H1 (cell line): ENCODE data around the gene TBC1D13.

Experiments used
- JUN ChIP-seq: IDR thresholded peaks from 2 replicates; pipeline ENCODE4 v1.6.1; 2011; ENCODE audit warnings: low read depth, mild to moderate bottlenecking, improper control_type of control experiment, low read length
- NRF1 ChIP-seq: IDR thresholded peaks from 2 replicates; pipeline ENCODE4 v1.6.1; 2011; ENCODE audit warnings: mild to moderate bottlenecking, low read depth, low read length, improper control_type of control experiment
- SIRT6 ChIP-seq: IDR thresholded peaks from one replicate; pipeline ENCODE4 v1.7.1; 2012; ENCODE audit warnings: low read length, inconsistent platforms
- TAF7 ChIP-seq: optimal IDR thresholded peaks from 2 replicates; pipeline ENCODE3; 2011; ENCODE audit warnings: low read depth, mild to moderate bottlenecking, inconsistent platforms, low read length, moderate library complexity, borderline replicate concordance
- ZNF274 ChIP-seq: IDR thresholded peaks from 2 replicates; pipeline ENCODE4 v1.7.0; 2012; ENCODE audit warnings: low read length, borderline replicate concordance; ENCODE audit errors: extremely low read depth
- TF ChIP-seq, protein P1 (sequence below), 3 experiments: IDR thresholded peaks; 1 replicate in 2 of 3; 2 replicates in 1 of 3; pipeline versions ENCODE4 v1.5.1 to v1.6.1; 2011; ENCODE audit warnings: low read length in 3 of 3, mild to moderate bottlenecking in 3 of 3, inconsistent platforms in 2 of 3, low read depth in 1 of 3, moderate library complexity in 1 of 3; ENCODE audit not compliant: insufficient read depth in 1 of 3; ENCODE audit errors: control extremely low read depth in 1 of 3

- TF ChIP-seq, protein P1, sequence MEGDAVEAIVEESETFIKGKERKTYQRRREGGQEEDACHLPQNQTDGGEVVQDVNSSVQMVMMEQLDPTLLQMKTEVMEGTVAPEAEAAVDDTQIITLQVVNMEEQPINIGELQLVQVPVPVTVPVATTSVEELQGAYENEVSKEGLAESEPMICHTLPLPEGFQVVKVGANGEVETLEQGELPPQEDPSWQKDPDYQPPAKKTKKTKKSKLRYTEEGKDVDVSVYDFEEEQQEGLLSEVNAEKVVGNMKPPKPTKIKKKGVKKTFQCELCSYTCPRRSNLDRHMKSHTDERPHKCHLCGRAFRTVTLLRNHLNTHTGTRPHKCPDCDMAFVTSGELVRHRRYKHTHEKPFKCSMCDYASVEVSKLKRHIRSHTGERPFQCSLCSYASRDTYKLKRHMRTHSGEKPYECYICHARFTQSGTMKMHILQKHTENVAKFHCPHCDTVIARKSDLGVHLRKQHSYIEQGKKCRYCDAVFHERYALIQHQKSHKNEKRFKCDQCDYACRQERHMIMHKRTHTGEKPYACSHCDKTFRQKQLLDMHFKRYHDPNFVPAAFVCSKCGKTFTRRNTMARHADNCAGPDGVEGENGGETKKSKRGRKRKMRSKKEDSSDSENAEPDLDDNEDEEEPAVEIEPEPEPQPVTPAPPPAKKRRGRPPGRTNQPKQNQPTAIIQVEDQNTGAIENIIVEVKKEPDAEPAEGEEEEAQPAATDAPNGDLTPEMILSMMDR (IDR thresholded peaks at IDR 0.05; ENCODE audit: control extremely low read depth in 1 of 3, insufficient read depth in 1 of 3, low read depth in 1 of 3, low read length in 3 of 3): no peak
- TF ChIP-seq SIRT6: no peak
- no peak for TF ChIP-seq ZNF274
- no peak for TF ChIP-seq JUN
- TF ChIP-seq NRF1: no peak
- TF ChIP-seq TAF7: no peak
Observed at GRCh38 chr9:128750926-128751595, 36.0 kb upstream of the TBC1D13 start.
